B cell (primary cell): ENCODE data around the gene UBE2Q1. TPM values are rescaled to one million over a fixed set of nuclear protein-coding genes. Genes with fewer than 3 reads are reported as not detected.

Source experiments
- ATAC-seq: fragments of 200-7000 bp; cut with Tn5 transposase; one replicate; pipeline ENCODE4 v1.10.0; 2021; ENCODE audit warnings: low read depth, mild to moderate bottlenecking, moderate number of reproducible peaks, moderate library complexity
- CTCF ChIA-PET: fragments of 350-600 bp; sonication (Branson Sonifier 250); formaldehyde crosslinking; loops from one replicate; lab custom pipeline; 2021; ENCODE audit warnings: antibody characterized with exemption, inconsistent platforms; lab: Charles Lee
- POLR2A ChIA-PET: fragments of 350-600 bp; sonication (Branson Sonifier 250); formaldehyde crosslinking; loops from one replicate; lab custom pipeline; 2021; ENCODE audit warnings: antibody characterized with exemption; lab: Charles Lee
- DNase-seq: peaks from one replicate; pipeline ENCODE4 v3.0.0; 2013
- H2AFZ ChIP-seq: 2 replicates; pipeline ENCODE4 v1.6.1; 2012; ENCODE audit warnings: mild to moderate bottlenecking, low read depth, low read length; ENCODE audit not compliant: insufficient read depth, poor library complexity, severe bottlenecking
- H3K27ac ChIP-seq, 2 donors: 1 replicate in 1 of 2; 2 replicates in 1 of 2; pipeline ENCODE4 v1.5.1; 2012 to 2013; ENCODE audit warnings: low read length in 2 of 2, mild to moderate bottlenecking in 2 of 2, moderate library complexity in 1 of 2
- H3K27me3 ChIP-seq, 4 experiments: fragments of 200-600 bp in 1 of 4; sonication (generic) in 1 of 4; replicated peaks in 1 of 4; 1 replicate in 2 of 4; 2 replicates in 2 of 4; pipeline versions ENCODE4 v1.6.1 to v1.7.0; 2013 to 2016; ENCODE audit warnings: low read length in 3 of 4, mild to moderate bottlenecking in 2 of 4, mixed read lengths in 1 of 4, moderate library complexity in 1 of 4; ENCODE audit not compliant: insufficient read depth in 4 of 4, control insufficient read depth in 3 of 4; ENCODE audit errors: control extremely low read depth in 1 of 4
- H3K36me3 ChIP-seq, 2 experiments: replicated peaks in 1 of 2; 1 replicate in 1 of 2; 2 replicates in 1 of 2; pipeline versions ENCODE4 v1.6.1 to v1.7.1; 2013; ENCODE audit warnings: low read length in 1 of 2; ENCODE audit not compliant: insufficient read depth in 2 of 2, control insufficient read depth in 1 of 2; ENCODE audit errors: control extremely low read depth in 1 of 2, extremely low read depth in 1 of 2
- H3K4me1 ChIP-seq, 2 donors: fragments of 200-600 bp in 1 of 2; sonication (generic) in 1 of 2; 1 replicate in 1 of 2; 2 replicates in 1 of 2; pipeline versions ENCODE4 v1.5.1 to v1.6.1; 2013 to 2017; ENCODE audit warnings: low read length in 2 of 2; ENCODE audit not compliant: control insufficient read depth in 2 of 2, insufficient read depth in 2 of 2
- H3K4me2 ChIP-seq: replicated peaks from 2 replicates; pipeline ENCODE3; 2012; ENCODE audit warnings: mild to moderate bottlenecking, low read depth, low read length; ENCODE audit not compliant: poor library complexity, severe bottlenecking
- H3K4me3 ChIP-seq, 5 experiments: fragments of 200-600 bp in 1 of 5; sonication (generic) in 1 of 5; 1 replicate in 3 of 5; 2 replicates in 2 of 5; pipeline versions ENCODE4 v1.5.1 to v1.7.0; 2011 to 2016; ENCODE audit warnings: low read length in 4 of 5, mild to moderate bottlenecking in 4 of 5, low read depth in 2 of 5, control low read depth in 1 of 5, moderate library complexity in 1 of 5; ENCODE audit not compliant: insufficient read depth in 1 of 5; ENCODE audit errors: control extremely low read depth in 1 of 5, extremely low read depth in 1 of 5
- H3K79me2 ChIP-seq: fragments of 200-600 bp; sonication (generic); one replicate; pipeline ENCODE4 v1.6.0; 2016; ENCODE audit warnings: low read length; ENCODE audit not compliant: control insufficient read depth, insufficient read depth
- H3K9ac ChIP-seq: fragments of 200-600 bp; sonication (generic); 2 replicates; pipeline ENCODE4 v1.6.1; 2017; ENCODE audit warnings: mild to moderate bottlenecking, low read length, moderate library complexity
- H3K9me3 ChIP-seq, 3 donors: one replicate each; pipeline versions ENCODE4 v1.6.1 to v1.7.1; 2013; ENCODE audit warnings: low read length in 2 of 3; ENCODE audit not compliant: control insufficient read depth in 2 of 3, insufficient read depth in 1 of 3; ENCODE audit errors: control extremely low read depth in 1 of 3
- H4K20me1 ChIP-seq: 2 replicates; pipeline ENCODE4 v1.6.0; 2012; ENCODE audit warnings: mild to moderate bottlenecking, low read length; ENCODE audit not compliant: insufficient read depth, control insufficient read depth, poor library complexity, severe bottlenecking
- H3K27ac Mint-ChIP-seq: one replicate; pipeline ENCODE4 v1.8.0; 2021; ENCODE audit warnings: mixed read lengths
- H3K27me3 Mint-ChIP-seq: one replicate; pipeline ENCODE4 v1.8.0; 2021; ENCODE audit warnings: mixed read lengths
- H3K4me1 Mint-ChIP-seq: one replicate; pipeline ENCODE4 v1.8.0; 2021; ENCODE audit warnings: mixed read lengths
- H3K4me3 Mint-ChIP-seq: one replicate; pipeline ENCODE4 v1.8.0; 2021; ENCODE audit warnings: mixed read lengths
- H3K9me3 Mint-ChIP-seq: one replicate; pipeline ENCODE4 v1.8.0; 2022; ENCODE audit warnings: mixed read lengths; ENCODE audit not compliant: insufficient read depth
- EZH2 ChIP-seq: IDR thresholded peaks from 2 replicates; pipeline ENCODE4 v1.6.1; 2012; ENCODE audit warnings: borderline replicate concordance, low read depth, mild to moderate bottlenecking, moderate library complexity, low read length; ENCODE audit not compliant: insufficient read depth, poor library complexity, severe bottlenecking
- WGBS: methylation state at CpG from one replicate; pipeline ENCODE4 v1.1.5; 2013; ENCODE audit warnings: missing lambda C conversion rate; ENCODE audit not compliant: insufficient coverage; 5-methylcytosine and 5-hydroxymethylcytosine counted together
- intact Hi-C: fragments of 100-400 bp; cut with micrococcal nuclease; formaldehyde crosslinking; loops from one replicate; pipeline ENCODE4 v1.10.0; 2022
- polyA plus RNA-seq: library from polyadenylated mRNA; depleted of rRNA; stranded (reverse); fragments of >200 nt; gene quantifications from 2 replicates; pipeline ENCODE4 v1.2.3, GENCODE V29; 2012
- total RNA-seq, 2 donors: library from RNA; stranded (reverse); fragments of 120-200 nt in 1 of 2; gene quantifications; 1 replicate in 1 of 2; 2 replicates in 1 of 2; pipeline versions ENCODE4 v1.2.3 to v1.2.4, GENCODE V29; 2013 to 2022
- TF ChIP-seq, protein P1 (sequence below): fragments of 200-600 bp; IDR thresholded peaks from one replicate; pipeline ENCODE4 v1.8.0; 2022; ENCODE audit warnings: antibody characterized with exemption, mild to moderate bottlenecking

UBE2Q1 gene
- total and polyA plus RNA-seq, 2 donors (not counting 1 experiment from before 2014, with no cell fraction given) = 14.3 to 108 TPM

DNA sequence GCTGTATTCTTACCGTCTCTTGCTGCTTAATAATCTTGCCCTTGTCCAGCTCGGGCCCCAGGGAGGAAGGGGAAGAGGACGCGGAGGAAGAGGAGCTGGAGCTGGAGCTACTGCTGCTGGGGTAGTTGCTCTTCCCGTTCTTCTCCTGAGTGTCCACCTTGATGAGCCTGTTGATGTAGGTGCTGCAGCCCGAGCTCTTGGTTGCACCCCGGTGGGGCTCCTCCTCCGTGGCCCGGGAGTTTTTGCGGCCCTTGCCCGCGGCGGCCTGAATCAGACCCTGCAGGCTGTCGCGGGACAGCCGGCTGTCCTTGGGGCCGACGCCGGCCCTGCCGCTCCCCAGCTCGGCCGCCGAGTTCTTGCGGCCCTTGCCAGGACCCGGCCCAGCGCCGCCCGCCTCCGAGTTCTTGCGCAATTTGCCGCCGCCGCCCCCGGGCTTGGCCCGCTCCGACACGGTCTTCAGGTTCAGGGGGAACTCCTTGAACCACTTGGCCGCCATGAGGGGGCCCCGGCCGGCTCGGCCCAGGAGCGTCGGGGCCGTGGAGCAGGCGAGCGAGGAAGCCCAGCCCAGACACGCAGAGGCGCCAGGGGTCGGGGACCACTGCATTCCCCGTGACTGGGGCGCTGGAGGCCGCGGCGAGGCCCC lies 56.9 kb downstream of the UBE2Q1 start:
- Mint-ChIP-seq H3K9me3 (no peaks in the 10 kb centered on the region), H3K4me3 (peak overlapping the region; percentile 75), H3K27me3 (peaks cover 32% of the 10 kb centered on the region), H3K27ac (no peak overlapping the region), H3K4me1 (peaks cover 28% of the 10 kb centered on the region)
- peak; percentile 49 for DNase-seq
- no peak overlapping the region for H3K27ac ChIP-seq
- ChIA-PET CTCF (interaction anchor here (0.9 to 1.7 kb wide), 2 partner anchors 22 to 45 kb away, joined by 3 to 8 read pairs; no protein-coding TSS in a partner anchor), POLR2A (no interaction called here)
- no peaks in the 10 kb centered on the region for H4K20me1 ChIP-seq
- peak overlapping the region; percentile 57 for H3K9ac ChIP-seq
- peak; percentile 18 for ATAC-seq
- H2AFZ ChIP-seq = peak overlapping the region; percentile 67
- peak overlapping the region; percentile 89 for H3K4me2 ChIP-seq
- H3K27me3 ChIP-seq = peaks cover 0 to 51% (median 30%) of the 10 kb centered on the region in 4 experiments
- peaks cover 23 to 28% of the 10 kb centered on the region in 2 donors for H3K4me1 ChIP-seq
- 26% methylated on average over 54 of the region's 54 CpGs for WGBS
- H3K9me3 ChIP-seq = peaks cover 0 to 14% (median 4%) of the 10 kb centered on the region in 3 donors
- peak overlapping the region in 3 of 5 experiments; percentile 7 to 50 (median 44) for H3K4me3 ChIP-seq
- no peaks in the 10 kb centered on the region for H3K79me2 ChIP-seq
- H3K36me3 ChIP-seq = no peaks in the 10 kb centered on the region
- TF ChIP-seq, protein P1, sequence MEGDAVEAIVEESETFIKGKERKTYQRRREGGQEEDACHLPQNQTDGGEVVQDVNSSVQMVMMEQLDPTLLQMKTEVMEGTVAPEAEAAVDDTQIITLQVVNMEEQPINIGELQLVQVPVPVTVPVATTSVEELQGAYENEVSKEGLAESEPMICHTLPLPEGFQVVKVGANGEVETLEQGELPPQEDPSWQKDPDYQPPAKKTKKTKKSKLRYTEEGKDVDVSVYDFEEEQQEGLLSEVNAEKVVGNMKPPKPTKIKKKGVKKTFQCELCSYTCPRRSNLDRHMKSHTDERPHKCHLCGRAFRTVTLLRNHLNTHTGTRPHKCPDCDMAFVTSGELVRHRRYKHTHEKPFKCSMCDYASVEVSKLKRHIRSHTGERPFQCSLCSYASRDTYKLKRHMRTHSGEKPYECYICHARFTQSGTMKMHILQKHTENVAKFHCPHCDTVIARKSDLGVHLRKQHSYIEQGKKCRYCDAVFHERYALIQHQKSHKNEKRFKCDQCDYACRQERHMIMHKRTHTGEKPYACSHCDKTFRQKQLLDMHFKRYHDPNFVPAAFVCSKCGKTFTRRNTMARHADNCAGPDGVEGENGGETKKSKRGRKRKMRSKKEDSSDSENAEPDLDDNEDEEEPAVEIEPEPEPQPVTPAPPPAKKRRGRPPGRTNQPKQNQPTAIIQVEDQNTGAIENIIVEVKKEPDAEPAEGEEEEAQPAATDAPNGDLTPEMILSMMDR = no peak
- TF ChIP-seq EZH2 = peak; percentile 44
- intact Hi-C loops = no loop called here

GRCh38 chr1:154500533-154500932 lies 57.9 kb downstream of the UBE2Q1 start:
- no peaks in the 10 kb centered on the region for H3K79me2 ChIP-seq
- intact Hi-C loops = no loop called here
- H3K4me3 ChIP-seq = no peak overlapping the region
- H3K27me3 Mint-ChIP-seq = peaks cover 31% of the 10 kb centered on the region
- ATAC-seq = no peak
- 92% methylated on average over 7 of the region's 8 CpGs for WGBS
- peaks cover 36% of the 10 kb centered on the region for H3K4me1 Mint-ChIP-seq
- peak overlapping the region; percentile 75 for H3K4me3 Mint-ChIP-seq
- no peak overlapping the region for H3K27ac ChIP-seq
- DNase-seq = no peak
- no peak for TF ChIP-seq EZH2
- TF ChIP-seq, protein P1 = no peak
- no peak overlapping the region for H3K4me2 ChIP-seq
- ChIA-PET POLR2A (no interaction called here), CTCF (interaction anchor here (0.9 to 1.7 kb wide), 3 partner anchors 20 to 46 kb away, joined by 3 to 8 read pairs (median 3); no protein-coding TSS in a partner anchor)
- no peak overlapping the region for H3K9ac ChIP-seq
- H3K27ac Mint-ChIP-seq = peak overlapping the region; percentile 53
- peaks cover 33 to 38% of the 10 kb centered on the region in 2 donors for H3K4me1 ChIP-seq
- no peaks in the 10 kb centered on the region for H4K20me1 ChIP-seq
- H3K9me3 ChIP-seq = peaks cover 0 to 10% (median 0%) of the 10 kb centered on the region in 3 donors
- H2AFZ ChIP-seq = no peak overlapping the region
- H3K27me3 ChIP-seq = peaks cover 0 to 46% (median 29%) of the 10 kb centered on the region in 4 experiments
- H3K36me3 ChIP-seq = no peaks in the 10 kb centered on the region
- H3K9me3 Mint-ChIP-seq = no peaks in the 10 kb centered on the region
